GM21529 (cell line): ENCODE measurements around the gene TRAF7.
A peak's percentile ranks its signal among the peaks of the same experiment; 100 is the strongest.

Experiments used
- ATAC-seq: cut with Tn5 transposase; IDR thresholded peaks from one replicate; pipeline ENCODE4 v1.9.1; 2021; ENCODE audit not compliant: unreplicated experiment

Gene TRAF7

DNA sequence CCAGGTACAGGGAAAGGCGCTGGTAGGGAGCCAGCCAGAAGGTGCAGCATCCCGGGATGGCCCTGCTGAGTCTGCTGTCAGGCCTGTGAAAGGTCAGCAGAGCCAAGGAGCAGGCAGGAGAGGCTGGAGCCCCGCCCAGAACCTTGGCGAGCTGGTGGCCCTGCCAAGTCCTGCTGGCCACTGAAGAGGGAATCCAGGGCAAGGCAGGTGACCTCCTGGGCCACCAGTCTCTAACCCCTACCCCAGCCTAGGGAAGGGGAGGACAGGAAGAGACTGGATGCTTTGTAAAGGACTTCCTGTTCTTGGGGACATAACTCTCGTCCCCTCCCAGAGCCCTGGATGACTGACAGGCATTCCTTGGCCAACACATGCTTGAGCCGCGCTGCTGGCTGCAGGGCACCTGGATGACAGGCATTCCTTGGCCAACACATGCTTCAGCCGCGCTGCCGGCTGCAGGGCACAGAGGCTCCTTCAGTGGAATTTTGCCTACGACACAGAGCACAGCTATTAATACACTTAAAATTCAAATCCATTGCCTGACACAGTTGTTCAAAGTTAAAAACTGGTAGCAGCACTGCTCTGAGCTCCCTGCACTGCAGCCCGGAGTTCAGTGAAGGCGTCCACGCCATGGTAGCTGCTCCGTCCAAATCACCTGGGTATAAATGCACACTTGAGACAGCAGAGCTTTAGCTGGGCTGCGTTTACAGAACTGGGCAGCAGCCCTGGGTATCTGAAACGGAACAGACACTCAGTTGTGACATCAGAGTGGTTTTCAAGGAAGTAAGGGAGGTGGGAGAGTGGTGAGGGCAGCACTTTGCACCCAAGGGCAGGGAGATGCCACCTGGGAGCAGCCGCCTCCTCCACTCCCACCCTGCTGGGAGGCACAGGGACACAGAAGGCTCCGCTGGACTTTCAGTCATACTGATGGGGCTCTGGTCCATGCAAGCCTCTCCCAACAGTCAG, 57.1 kb downstream of the TRAF7 start:
- no peak for ATAC-seq

DNA sequence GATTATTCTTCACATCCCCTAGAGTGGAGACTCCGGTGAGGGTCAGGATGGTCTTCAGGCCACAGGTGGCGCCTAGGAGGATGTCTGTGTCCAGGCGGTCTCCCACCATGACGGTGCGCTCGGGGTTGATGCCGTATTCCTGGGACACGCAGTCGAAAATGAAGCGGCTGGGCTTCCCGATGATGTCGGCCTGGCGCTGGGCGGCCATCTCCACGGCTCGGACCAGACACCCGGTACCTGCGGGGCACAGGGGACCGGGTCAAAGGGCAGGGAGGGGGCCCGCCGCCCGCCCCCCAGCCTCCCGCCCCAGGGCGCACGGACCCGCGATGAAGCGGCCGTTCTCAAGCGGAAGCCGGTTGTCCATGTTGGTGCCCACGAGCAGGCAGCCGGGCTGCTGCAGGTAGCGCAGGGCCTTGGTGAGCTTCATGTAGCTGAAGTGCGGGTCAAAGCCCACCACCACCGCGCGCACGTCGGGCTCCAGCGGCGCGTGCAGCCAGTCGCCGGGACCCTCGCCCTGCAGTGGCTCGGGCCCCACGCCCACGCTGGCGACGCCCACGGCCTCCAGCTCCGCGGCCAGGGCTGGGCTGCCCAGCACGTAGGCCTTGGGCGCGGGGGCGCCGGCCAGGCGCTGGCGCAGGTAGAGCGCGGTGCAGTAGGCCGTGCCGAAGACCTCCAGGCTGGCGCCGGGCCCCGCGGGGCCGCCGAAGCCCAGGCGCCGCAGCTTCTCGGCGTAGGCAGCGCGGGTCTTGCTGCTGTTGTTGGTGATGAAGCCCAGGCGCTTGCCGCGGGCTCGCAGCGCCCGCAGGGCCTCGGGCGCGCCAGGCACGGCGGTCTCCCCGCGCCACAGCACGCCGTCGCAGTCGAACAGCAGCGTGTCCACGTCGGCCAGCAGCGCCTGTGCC, 58.5 kb downstream of the TRAF7 start:
- peak; percentile 3 for ATAC-seq

DNA sequence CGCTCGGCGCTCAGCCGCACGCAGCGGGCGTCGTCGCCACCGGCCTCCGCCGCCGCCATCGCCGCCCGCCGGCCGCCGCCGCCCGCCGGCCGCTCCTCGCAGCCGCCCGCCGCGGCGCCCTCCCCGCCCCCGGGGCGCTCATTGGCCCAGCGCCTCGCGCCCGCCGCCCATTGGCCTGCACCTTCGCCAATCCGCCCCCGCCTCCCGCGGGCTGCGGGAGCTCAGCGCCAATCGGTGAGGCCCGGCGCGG, 59.1 kb downstream of the TRAF7 start, which contains the start of gene PGP:
PGP (minus strand) TSS at position 122 of the 250 bp plus-strand sequence; CDS start at position 59, 63 bp downstream.
- ATAC-seq: no peak

DNA sequence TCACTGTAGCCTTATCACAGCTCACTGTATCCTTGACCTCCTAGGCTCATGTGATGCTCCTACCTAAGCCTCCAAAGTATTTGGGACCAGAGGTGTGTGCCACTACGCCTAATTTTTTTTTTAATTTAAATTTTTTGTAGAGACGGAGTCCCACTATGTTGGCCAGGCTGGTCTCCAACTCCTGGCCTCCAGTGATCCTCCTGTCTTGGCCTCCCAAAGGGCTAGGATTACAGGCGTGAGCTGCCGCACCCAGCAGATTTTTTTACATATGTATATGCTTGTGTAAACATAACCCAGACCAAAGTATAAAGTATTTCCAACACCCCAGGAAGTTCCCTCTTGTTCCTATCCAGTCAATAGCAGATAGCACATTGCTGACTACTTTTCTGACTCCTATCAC, 60.7 kb downstream of the TRAF7 start:
- ATAC-seq: no peak

DNA sequence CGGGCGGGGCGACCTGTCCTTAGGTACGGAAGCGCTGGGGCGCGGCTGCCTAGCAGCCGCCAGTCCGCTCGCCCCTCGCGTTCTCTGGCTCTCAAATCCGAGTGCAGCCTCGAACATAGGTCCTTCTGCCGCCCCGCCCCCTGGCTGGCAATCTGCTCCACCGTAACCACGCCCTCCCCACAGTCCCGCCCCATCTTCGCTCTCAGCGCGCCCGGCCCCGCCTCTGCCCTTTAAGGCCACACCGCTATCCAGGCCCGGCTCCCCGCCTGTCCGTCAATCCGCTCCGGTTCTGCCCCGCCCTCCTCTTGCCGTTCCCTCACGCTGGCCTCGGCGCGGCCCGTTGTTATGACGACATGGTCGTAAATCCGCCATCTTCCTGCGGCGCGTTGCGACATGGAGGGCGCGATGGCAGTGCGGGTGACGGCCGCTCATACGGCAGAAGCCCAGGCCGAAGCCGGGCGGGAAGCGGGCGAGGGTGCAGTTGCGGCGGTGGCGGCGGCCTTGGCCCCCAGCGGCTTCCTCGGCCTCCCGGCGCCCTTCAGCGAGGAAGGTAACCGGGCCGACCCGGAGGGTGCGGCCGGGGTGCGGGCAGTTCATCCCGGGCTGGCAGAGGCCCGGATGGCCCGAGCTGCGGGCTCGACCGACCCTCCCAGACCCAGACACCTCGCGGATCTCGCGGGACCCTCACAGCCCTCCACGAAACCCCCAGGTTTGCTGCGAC, 67.8 kb downstream of the TRAF7 start, which contains the start of gene E4F1:
E4F1 (plus strand) TSS at position 371 of the 721 bp plus-strand sequence; CDS start at position 394, 23 bp downstream.
- ATAC-seq: peak; percentile 86

DNA sequence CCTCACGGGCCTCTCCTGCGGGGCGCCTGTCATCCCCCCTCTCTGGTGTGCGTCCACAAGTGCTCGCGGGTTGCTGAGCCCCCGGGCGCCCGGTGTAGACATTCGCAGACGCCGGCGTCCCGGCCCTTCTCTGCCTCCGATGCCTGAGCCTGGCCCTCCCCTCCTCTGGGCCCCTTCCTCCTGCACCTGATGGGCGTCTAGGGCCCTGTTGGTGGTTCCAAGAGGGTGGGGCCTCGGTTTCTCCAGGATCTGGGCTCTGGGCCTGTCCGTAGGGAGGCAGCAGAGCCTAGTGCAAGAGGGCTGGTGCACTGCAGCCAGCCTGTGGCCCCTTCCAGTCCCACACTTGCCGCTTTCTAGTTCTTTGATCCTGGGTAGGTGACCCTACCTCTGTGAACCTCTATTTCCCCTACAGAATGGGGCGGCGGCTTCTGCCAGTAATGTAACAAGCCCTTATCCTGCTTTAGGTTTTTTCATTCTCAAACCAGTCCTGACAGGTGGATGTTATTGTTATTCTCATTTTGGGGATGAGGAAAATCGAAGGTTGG, 68.4 kb downstream of the TRAF7 start:
- ATAC-seq: peak; percentile 19

DNA sequence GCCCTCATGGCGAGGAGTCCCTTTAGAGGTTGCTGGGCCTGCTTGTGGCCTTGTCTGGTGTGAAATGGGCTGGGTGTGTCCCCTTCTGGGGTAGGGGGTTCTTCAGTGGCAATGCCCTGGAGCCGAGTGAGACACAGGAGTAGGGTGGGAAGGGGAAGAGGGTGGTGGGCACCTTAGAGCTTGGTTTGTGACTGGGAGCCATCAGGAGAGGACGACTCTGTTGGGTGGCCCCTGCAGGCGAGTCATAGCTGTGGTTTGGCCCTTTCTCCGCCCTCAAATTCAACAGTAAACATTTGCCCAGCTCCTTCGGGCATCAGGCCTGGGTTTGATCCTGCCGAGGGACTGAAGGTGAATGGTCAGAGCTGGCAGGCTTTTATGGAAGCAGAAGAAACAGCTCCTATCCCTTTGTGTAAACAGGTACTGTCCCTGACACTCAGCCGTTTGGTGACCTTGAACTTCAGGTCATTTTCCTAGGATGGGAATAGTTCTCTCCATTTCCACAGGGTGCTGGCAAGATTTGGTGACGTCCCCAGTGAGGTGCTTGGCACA, 70.7 kb downstream of the TRAF7 start:
- ATAC-seq: no peak

DNA sequence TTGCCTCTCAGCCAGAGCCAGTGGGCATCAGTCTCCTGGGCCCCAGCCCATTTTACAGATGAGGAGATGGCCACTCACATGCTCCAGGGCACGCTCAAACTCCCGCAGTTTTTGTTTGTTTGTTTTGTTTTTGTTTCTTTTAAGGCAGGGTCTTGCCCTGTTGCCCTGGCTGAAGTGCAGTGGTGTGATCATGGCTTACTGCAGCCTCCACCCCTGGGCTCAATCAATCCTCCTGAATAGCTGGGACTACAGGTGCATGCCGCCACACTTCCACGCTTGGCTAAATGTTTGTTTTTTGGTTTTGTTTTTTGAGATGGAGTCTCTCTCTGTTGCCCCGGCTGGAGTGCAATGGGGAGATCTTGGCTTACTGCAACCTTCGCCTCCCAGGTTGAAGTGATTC, 71.3 kb downstream of the TRAF7 start:
- no peak for ATAC-seq
